B cell (primary cell): ENCODE measurements around the gene MYORG. TPM values are rescaled to one million over a fixed set of nuclear protein-coding genes. Genes with fewer than 3 reads are reported as not detected.

Experiments used
- ATAC-seq: fragments of 200-7000 bp; cut with Tn5 transposase; one replicate; pipeline ENCODE4 v1.10.0; 2021; ENCODE audit warnings: low read depth, mild to moderate bottlenecking, moderate number of reproducible peaks, moderate library complexity
- CTCF ChIA-PET: fragments of 350-600 bp; sonication (Branson Sonifier 250); formaldehyde crosslinking; loops from one replicate; lab custom pipeline; 2021; ENCODE audit warnings: antibody characterized with exemption, inconsistent platforms; lab: Charles Lee
- POLR2A ChIA-PET: fragments of 350-600 bp; sonication (Branson Sonifier 250); formaldehyde crosslinking; loops from one replicate; lab custom pipeline; 2021; ENCODE audit warnings: antibody characterized with exemption; lab: Charles Lee
- DNase-seq: peaks from one replicate; pipeline ENCODE4 v3.0.0; 2013
- H2AFZ ChIP-seq: 2 replicates; pipeline ENCODE4 v1.6.1; 2012; ENCODE audit warnings: mild to moderate bottlenecking, low read depth, low read length; ENCODE audit not compliant: insufficient read depth, poor library complexity, severe bottlenecking
- H3K27ac ChIP-seq, 2 donors: 1 replicate in 1 of 2; 2 replicates in 1 of 2; pipeline ENCODE4 v1.5.1; 2012 to 2013; ENCODE audit warnings: low read length in 2 of 2, mild to moderate bottlenecking in 2 of 2, moderate library complexity in 1 of 2
- H3K27me3 ChIP-seq, 4 experiments: fragments of 200-600 bp in 1 of 4; sonication (generic) in 1 of 4; replicated peaks in 1 of 4; 1 replicate in 2 of 4; 2 replicates in 2 of 4; pipeline versions ENCODE4 v1.6.1 to v1.7.0; 2013 to 2016; ENCODE audit warnings: low read length in 3 of 4, mild to moderate bottlenecking in 2 of 4, mixed read lengths in 1 of 4, moderate library complexity in 1 of 4; ENCODE audit not compliant: insufficient read depth in 4 of 4, control insufficient read depth in 3 of 4; ENCODE audit errors: control extremely low read depth in 1 of 4
- H3K36me3 ChIP-seq, 2 experiments: replicated peaks in 1 of 2; 1 replicate in 1 of 2; 2 replicates in 1 of 2; pipeline versions ENCODE4 v1.6.1 to v1.7.1; 2013; ENCODE audit warnings: low read length in 1 of 2; ENCODE audit not compliant: insufficient read depth in 2 of 2, control insufficient read depth in 1 of 2; ENCODE audit errors: control extremely low read depth in 1 of 2, extremely low read depth in 1 of 2
- H3K4me1 ChIP-seq, 2 donors: fragments of 200-600 bp in 1 of 2; sonication (generic) in 1 of 2; 1 replicate in 1 of 2; 2 replicates in 1 of 2; pipeline versions ENCODE4 v1.5.1 to v1.6.1; 2013 to 2017; ENCODE audit warnings: low read length in 2 of 2; ENCODE audit not compliant: control insufficient read depth in 2 of 2, insufficient read depth in 2 of 2
- H3K4me2 ChIP-seq: replicated peaks from 2 replicates; pipeline ENCODE3; 2012; ENCODE audit warnings: mild to moderate bottlenecking, low read depth, low read length; ENCODE audit not compliant: poor library complexity, severe bottlenecking
- H3K4me3 ChIP-seq, 5 experiments: fragments of 200-600 bp in 1 of 5; sonication (generic) in 1 of 5; 1 replicate in 3 of 5; 2 replicates in 2 of 5; pipeline versions ENCODE4 v1.5.1 to v1.7.0; 2011 to 2016; ENCODE audit warnings: low read length in 4 of 5, mild to moderate bottlenecking in 4 of 5, low read depth in 2 of 5, control low read depth in 1 of 5, moderate library complexity in 1 of 5; ENCODE audit not compliant: insufficient read depth in 1 of 5; ENCODE audit errors: control extremely low read depth in 1 of 5, extremely low read depth in 1 of 5
- H3K79me2 ChIP-seq: fragments of 200-600 bp; sonication (generic); one replicate; pipeline ENCODE4 v1.6.0; 2016; ENCODE audit warnings: low read length; ENCODE audit not compliant: control insufficient read depth, insufficient read depth
- H3K9ac ChIP-seq: fragments of 200-600 bp; sonication (generic); 2 replicates; pipeline ENCODE4 v1.6.1; 2017; ENCODE audit warnings: mild to moderate bottlenecking, low read length, moderate library complexity
- H3K9me3 ChIP-seq, 3 donors: one replicate each; pipeline versions ENCODE4 v1.6.1 to v1.7.1; 2013; ENCODE audit warnings: low read length in 2 of 3; ENCODE audit not compliant: control insufficient read depth in 2 of 3, insufficient read depth in 1 of 3; ENCODE audit errors: control extremely low read depth in 1 of 3
- H4K20me1 ChIP-seq: 2 replicates; pipeline ENCODE4 v1.6.0; 2012; ENCODE audit warnings: mild to moderate bottlenecking, low read length; ENCODE audit not compliant: insufficient read depth, control insufficient read depth, poor library complexity, severe bottlenecking
- H3K27ac Mint-ChIP-seq: one replicate; pipeline ENCODE4 v1.8.0; 2021; ENCODE audit warnings: mixed read lengths
- H3K27me3 Mint-ChIP-seq: one replicate; pipeline ENCODE4 v1.8.0; 2021; ENCODE audit warnings: mixed read lengths
- H3K4me1 Mint-ChIP-seq: one replicate; pipeline ENCODE4 v1.8.0; 2021; ENCODE audit warnings: mixed read lengths
- H3K4me3 Mint-ChIP-seq: one replicate; pipeline ENCODE4 v1.8.0; 2021; ENCODE audit warnings: mixed read lengths
- H3K9me3 Mint-ChIP-seq: one replicate; pipeline ENCODE4 v1.8.0; 2022; ENCODE audit warnings: mixed read lengths; ENCODE audit not compliant: insufficient read depth
- EZH2 ChIP-seq: IDR thresholded peaks from 2 replicates; pipeline ENCODE4 v1.6.1; 2012; ENCODE audit warnings: borderline replicate concordance, low read depth, mild to moderate bottlenecking, moderate library complexity, low read length; ENCODE audit not compliant: insufficient read depth, poor library complexity, severe bottlenecking
- WGBS: methylation state at CpG from one replicate; pipeline ENCODE4 v1.1.5; 2013; ENCODE audit warnings: missing lambda C conversion rate; ENCODE audit not compliant: insufficient coverage; 5-methylcytosine and 5-hydroxymethylcytosine counted together
- intact Hi-C: fragments of 100-400 bp; cut with micrococcal nuclease; formaldehyde crosslinking; loops from one replicate; pipeline ENCODE4 v1.10.0; 2022
- polyA plus RNA-seq: library from polyadenylated mRNA; depleted of rRNA; stranded (reverse); fragments of >200 nt; gene quantifications from 2 replicates; pipeline ENCODE4 v1.2.3, GENCODE V29; 2012
- total RNA-seq, 2 donors: library from RNA; stranded (reverse); fragments of 120-200 nt in 1 of 2; gene quantifications; 1 replicate in 1 of 2; 2 replicates in 1 of 2; pipeline versions ENCODE4 v1.2.3 to v1.2.4, GENCODE V29; 2013 to 2022
- TF ChIP-seq, protein P1 (sequence below): fragments of 200-600 bp; IDR thresholded peaks from one replicate; pipeline ENCODE4 v1.8.0; 2022; ENCODE audit warnings: antibody characterized with exemption, mild to moderate bottlenecking

Gene MYORG
- total and polyA plus RNA-seq, 2 donors (not counting 1 experiment from before 2014, with no cell fraction given), result 0.27 to 0.37 TPM

DNA sequence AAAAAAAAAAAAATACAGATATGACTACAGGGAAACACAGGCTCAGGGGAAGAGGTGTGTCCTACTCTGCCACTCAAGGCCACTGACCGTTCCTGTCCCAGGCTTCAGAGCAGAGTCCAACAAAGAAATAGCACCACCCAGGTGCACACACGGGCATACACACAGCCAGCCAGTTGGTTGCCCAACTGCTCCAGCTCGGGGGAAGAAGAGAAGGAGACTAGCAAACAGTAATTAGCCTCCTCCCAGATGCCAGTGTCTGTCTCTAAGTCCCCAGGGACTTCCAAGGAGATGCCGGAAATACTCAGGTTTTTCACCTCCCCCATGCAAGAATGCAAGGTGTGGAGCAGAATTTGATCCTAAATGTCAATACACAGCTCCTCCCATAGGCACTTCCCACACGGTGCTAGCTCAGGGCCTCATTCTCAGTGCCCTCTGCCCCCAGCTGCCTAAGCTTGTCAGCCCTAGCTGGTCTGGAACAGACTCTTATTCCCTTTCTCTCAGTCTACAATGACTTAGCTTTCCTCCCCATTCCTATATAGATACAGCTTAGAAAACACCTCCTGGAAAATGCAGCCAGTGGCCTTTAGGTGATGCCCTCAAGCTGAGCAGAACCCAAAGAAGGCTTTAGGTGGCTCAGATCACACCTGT lies 1.7 kb downstream of the MYORG start:
- Histone ChIP-seq H3K4me1 (peaks cover 18 to 29% of the 10 kb centered on the region in 2 donors), H3K27ac (no peak overlapping the region), H3K79me2 (no peaks in the 10 kb centered on the region), H3K36me3 (no peaks in the 10 kb centered on the region), H3K4me2 (no peak overlapping the region), H4K20me1 (no peaks in the 10 kb centered on the region), H2AFZ (no peak overlapping the region), H3K27me3 (peaks cover 0 to under 1% (median 0%) of the 10 kb centered on the region in 4 experiments), H3K4me3 (no peak overlapping the region), H3K9ac (no peak overlapping the region), H3K9me3 (peaks cover 0 to 26% (median 0%) of the 10 kb centered on the region in 3 donors)
- no peak for TF ChIP-seq EZH2
- TF ChIP-seq, protein P1, sequence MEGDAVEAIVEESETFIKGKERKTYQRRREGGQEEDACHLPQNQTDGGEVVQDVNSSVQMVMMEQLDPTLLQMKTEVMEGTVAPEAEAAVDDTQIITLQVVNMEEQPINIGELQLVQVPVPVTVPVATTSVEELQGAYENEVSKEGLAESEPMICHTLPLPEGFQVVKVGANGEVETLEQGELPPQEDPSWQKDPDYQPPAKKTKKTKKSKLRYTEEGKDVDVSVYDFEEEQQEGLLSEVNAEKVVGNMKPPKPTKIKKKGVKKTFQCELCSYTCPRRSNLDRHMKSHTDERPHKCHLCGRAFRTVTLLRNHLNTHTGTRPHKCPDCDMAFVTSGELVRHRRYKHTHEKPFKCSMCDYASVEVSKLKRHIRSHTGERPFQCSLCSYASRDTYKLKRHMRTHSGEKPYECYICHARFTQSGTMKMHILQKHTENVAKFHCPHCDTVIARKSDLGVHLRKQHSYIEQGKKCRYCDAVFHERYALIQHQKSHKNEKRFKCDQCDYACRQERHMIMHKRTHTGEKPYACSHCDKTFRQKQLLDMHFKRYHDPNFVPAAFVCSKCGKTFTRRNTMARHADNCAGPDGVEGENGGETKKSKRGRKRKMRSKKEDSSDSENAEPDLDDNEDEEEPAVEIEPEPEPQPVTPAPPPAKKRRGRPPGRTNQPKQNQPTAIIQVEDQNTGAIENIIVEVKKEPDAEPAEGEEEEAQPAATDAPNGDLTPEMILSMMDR, result no peak
- ATAC-seq (no peak), DNase-seq (no peak)
- Mint-ChIP-seq H3K9me3 (no peaks in the 10 kb centered on the region), H3K4me3 (peak overlapping the region; percentile 98), H3K27ac (peak overlapping the region; percentile 82), H3K4me1 (peaks cover 25% of the 10 kb centered on the region), H3K27me3 (no peaks in the 10 kb centered on the region)
- intact Hi-C loops, result loop anchor here (5.0 to 10.0 kb wide), 7 partner anchors 248 to 900 kb away; partner anchors contain the start of genes ATOSB, DCAF12, NOL6 and PIGO
- ChIA-PET POLR2A (no interaction called here), CTCF (interaction anchor here (0.5 to 5.7 kb wide), 4 partner anchors 29 to 749 kb away, joined by 3 to 72 read pairs (median 6); no protein-coding TSS in a partner anchor)
- WGBS, result 86% methylated on average over 5 of the region's 5 CpGs

DNA sequence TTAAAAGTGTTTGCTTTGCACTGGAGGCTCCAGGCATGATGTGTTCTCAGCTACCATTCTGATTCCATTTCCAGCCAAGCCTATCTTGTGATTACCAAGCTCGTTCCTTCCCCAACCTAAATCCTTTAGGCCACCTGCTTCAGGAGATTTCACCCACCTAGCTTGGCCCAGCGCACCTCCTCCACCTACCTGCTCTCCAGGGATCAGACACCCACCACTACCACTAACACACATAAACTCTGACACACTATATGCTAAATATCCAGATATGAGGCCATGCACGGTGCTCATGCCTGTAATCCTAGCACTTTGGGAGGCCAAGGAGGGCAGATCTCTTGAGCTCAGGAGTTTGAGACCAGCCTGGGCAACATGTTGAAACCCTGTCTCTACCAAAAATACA lies 2.4 kb downstream of the MYORG start:
- Histone ChIP-seq H3K4me3 (no peak overlapping the region), H4K20me1 (no peaks in the 10 kb centered on the region), H3K27ac (no peak overlapping the region), H3K4me1 (peaks cover 13 to 22% of the 10 kb centered on the region in 2 donors), H3K36me3 (no peaks in the 10 kb centered on the region), H3K4me2 (no peak overlapping the region), H3K27me3 (no peaks in the 10 kb centered on the region), H3K9ac (no peak overlapping the region), H3K79me2 (no peaks in the 10 kb centered on the region), H3K9me3 (peaks cover 0 to 22% (median 0%) of the 10 kb centered on the region in 3 donors), H2AFZ (no peak overlapping the region)
- H3K27me3 Mint-ChIP-seq, result no peaks in the 10 kb centered on the region
- TF ChIP-seq, protein P1, result no peak
- TF ChIP-seq EZH2, result no peak
- ChIA-PET CTCF (interaction anchor here (0.6 to 1.3 kb wide), 4 partner anchors 30 to 129 kb away, joined by 3 to 4 read pairs (median 3); no protein-coding TSS in a partner anchor), POLR2A (interaction anchor here (0.7 kb wide), 1 partner anchor 35 kb away, joined by 3 read pairs; no protein-coding TSS in a partner anchor)
- ATAC-seq (no peak), DNase-seq (no peak)
- H3K4me3 Mint-ChIP-seq, result no peak overlapping the region
- no peaks in the 10 kb centered on the region for H3K9me3 Mint-ChIP-seq
- intact Hi-C loops, result loop anchor here (10.0 kb wide), 2 partner anchors 450 to 900 kb away; partner anchors contain the start of gene NOL6
- 79% methylated on average over 3 of the region's 3 CpGs for WGBS
- H3K4me1 Mint-ChIP-seq, result peaks cover 19% of the 10 kb centered on the region
- no peak overlapping the region for H3K27ac Mint-ChIP-seq
